ENCODE measurements around the gene SH3GL2.

Gene SH3GL2

DNA sequence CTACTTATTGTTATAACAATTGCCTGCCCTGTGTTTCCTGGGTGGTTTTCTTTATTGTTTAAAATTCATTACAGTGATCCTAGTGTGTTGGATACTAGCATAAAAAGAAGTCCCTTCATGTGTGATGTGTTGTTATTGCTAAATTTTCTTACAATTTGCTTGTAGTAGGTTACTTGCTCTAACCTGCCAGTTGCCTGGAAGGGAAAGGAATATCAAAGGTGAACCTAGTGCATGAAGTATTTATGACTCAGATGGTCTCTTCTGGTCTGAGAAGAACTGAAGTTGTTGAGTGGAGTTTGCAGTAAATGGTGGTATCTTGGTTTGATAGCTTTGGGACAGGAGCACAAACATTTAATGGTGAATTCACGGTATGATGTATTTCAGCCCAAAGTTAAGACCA, 58.0 kb downstream of the SH3GL2 start:
- DNase-seq: no peak
- intact Hi-C loops (cut with DNase I): no loop called here

DNA sequence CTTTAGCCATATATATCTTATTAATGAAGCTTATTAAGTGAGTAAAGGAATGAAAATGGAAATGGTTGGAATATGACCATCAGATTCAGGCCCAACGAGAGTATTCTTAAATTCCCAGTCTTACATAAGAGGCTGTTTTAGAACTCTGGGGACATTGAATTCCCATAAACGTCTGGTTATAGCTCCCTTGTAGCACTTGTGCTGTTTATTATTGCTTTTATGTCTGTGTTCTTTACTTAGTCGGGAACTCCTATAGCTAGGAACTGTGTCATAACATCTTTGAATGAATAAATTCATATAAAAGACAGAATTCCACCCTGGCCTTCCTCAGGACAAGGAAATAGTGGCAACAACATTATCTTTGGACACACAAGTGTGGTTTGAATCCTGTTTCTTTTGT, 58.4 kb downstream of the SH3GL2 start:
- DNase-seq: no peak
- intact Hi-C loops (cut with DNase I): no loop called here

DNA sequence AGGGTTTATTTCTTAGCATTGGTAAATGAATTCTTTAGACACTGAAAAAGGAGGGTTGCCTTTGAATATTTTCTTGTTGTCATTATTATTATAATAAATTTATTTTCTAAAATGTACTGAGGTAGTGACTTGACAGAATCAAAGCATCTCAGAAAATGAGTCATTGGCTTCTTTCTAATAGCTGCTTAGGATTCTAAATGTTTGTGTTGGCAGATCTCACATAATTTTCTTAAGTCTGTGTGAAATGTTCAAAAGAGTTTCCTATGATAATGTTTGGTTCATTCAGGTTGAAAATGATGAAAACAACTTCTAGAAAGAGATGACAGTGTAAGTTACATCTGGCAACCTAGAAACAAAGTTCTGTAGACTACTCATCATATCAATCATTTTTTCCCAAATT, 69.7 kb downstream of the SH3GL2 start:
- intact Hi-C loops (cut with DNase I): no loop called here
- no peak for DNase-seq

DNA sequence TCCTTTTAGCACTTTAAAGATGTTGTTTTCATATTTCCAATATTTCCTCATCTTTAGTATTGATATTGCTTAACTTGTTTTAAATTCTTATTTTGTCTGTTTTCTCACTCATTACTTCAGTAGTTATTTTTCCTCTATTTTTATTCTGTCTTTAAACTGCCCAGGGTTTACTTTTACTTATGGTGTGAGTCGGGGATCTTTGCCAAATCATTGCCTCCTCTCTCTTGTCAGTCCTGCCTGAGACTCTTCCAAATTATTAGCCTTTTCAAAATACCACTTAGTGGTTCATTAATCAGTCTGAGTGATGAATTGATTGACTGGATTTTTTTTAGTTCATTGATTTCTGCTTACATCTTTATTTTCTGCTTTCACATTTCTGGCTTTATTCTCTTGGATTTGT, 72.9 kb downstream of the SH3GL2 start:
- DNase-seq: no peak
- intact Hi-C loops (cut with DNase I): no loop called here

DNA sequence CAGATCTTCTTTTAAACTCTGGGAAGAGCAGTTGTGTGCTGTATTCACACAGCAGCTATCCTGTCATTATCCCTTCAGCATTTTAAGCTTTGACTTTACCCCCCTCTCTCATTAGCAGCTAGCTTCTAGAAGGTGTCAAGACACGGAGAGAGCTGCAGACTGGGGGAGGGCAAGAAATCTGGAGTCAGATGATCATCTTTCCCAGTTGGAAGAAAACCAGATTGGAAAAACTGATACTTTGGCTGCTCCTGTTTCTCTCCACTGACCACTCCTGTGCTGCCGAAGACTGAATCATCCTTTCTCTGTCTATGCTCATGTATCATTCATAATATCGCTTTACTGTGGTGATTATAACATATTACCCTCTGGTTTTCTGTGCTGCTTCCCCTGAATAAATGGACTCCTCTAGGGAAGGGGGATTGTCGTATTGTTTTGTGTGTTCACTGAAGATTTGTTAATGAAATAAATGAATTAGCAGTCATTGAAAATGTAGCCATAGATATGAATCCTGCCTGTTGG, 75.1 kb downstream of the SH3GL2 start:
- no peak for DNase-seq
- intact Hi-C loops (cut with DNase I): no loop called here

DNA sequence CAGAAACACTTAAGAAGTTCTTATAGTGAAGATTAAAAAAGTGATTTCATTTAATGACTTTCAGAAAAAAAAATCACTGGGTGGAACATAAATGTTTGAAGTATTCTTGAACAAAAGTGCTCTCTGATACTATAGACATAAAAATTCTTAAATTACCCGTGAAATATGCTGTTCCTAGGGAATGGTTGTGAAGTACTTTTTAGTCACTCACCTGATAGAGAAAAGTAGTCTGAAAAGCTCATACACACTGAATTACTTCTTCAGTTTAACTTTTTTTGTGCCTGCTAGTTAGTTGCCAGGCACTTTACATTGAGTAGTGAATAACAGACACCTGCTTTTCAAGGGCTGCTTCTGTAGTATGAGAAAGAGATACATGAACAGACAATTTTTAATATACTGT, 78.0 kb downstream of the SH3GL2 start:
- no peak for DNase-seq

DNA sequence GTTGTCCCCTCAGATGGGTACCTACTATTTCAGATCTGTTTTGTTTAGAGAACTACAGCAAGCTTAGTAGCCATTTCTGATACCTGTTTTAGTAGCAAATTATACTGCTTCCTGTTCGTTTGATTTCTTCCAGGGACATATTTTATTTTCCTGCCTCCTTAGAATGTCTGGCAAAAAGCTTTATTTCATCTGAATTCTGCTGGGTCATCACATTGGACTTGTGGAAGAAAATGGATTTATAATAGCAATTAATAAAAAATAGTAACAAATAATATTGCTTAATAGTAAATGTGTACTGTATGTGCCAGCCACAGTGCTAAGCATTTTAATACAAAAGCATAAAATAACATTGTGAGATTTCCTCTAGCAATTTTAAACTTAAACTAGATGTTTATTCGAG, 79.4 kb downstream of the SH3GL2 start:
- DNase-seq: no peak
- intact Hi-C loops (cut with DNase I): no loop called here

More for the DNA sequence above, 78.0 kb downstream of the SH3GL2 start:
- intact Hi-C loops (cut with DNase I): no loop called here

DNA sequence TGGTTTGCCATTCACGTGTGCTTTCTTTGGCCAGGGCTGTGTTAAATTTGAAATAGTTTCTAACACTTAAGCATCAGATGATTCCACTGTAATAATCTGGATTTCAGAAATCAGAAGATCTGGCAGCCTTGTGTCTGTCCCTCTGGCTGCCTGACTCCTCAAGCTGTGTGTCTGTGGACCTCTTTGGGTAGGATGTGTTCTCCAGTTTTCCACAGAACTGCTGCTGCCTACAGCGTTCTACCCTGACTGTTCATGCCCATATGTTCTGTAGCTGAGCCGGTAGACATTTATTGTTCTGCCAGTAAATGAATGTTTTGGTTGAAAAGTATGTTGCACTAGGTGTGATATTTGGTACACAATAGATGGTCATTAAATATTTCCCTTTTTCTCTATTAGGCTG, 81.3 kb downstream of the SH3GL2 start:
- intact Hi-C loops (cut with DNase I): no loop called here
- no peak for DNase-seq

DNA sequence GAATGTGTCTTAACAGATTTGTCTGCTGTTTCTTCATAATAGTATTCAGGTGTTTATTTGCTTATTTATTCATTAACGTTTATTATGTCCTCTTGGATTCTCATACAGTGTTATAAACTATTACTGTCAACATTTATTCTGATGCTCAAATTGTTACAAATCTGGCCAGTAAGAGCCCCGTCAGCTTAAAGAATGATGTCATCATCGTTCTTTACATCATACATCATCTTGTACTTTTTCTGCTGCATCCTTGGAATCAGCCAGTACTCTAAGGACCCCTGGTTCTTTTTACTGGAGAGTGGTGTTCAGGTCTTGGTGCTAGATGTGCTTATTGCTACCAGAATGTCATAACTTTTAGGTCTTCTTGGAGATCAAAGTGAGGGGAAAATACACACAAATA, 86.6 kb downstream of the SH3GL2 start:
- DNase-seq: no peak
- intact Hi-C loops (cut with DNase I): no loop called here

DNA sequence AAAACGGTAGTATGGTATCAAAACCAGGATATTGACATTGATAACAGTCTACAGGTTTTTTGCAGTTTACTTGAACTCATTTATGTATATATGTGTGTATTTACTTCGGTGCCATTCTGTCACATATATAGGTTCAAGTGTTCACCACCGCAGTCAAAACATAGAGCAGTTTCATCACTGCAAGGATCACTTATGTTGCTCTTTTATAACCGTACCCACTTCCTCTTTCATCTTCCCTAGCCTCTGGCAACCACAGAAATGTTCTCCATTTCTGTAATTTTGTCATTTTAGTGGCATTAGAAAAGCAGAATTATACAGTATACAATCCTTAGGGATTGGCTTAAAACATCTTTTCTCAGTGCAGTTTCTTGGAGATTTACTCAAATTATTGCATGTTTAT, 90.3 kb downstream of the SH3GL2 start:
- no peak for DNase-seq
- intact Hi-C loops (cut with DNase I): no loop called here

DNA sequence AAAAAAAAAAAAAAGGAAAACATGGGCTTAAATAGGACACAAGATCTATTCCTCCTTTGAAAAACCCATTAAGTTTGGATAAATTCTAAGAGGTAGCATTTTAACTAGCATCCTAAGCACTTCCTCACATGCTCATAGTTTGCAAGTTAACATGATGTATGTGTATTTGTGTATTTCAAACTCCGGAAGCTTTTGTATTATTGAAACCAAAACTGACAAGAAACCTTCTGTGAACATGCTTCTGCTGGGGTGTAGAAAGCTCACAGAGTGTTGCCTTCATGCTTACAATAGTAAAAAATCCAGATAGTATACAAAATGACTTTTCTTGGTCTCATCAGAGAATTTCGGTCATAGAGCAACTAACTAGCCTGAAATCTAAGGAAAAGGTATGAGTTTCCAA, 103.8 kb downstream of the SH3GL2 start:
- no peak for DNase-seq
- intact Hi-C loops (cut with DNase I): no loop called here

DNA sequence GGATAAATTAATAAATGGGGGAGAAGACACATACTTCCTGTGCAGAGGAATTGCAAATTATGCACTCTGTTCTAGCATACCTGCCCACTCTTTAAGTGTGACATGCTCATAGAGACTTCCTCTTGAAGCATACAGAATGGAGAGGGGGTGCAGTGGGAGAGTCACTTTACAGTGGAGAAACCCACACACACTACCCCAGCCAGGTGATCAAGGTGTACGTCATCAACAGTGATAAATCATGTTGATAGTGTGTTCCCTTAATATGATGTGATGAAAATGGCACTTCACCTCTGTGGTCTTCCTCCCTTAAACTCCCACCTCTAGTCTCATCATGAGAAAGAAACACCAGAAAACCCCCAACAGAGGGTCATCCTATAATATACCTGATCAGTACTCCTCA, 110.0 kb downstream of the SH3GL2 start:
- intact Hi-C loops (cut with DNase I): no loop called here
- peak in 23 of 42 donors; percentile 6 to 68 (median 32) for DNase-seq

DNA sequence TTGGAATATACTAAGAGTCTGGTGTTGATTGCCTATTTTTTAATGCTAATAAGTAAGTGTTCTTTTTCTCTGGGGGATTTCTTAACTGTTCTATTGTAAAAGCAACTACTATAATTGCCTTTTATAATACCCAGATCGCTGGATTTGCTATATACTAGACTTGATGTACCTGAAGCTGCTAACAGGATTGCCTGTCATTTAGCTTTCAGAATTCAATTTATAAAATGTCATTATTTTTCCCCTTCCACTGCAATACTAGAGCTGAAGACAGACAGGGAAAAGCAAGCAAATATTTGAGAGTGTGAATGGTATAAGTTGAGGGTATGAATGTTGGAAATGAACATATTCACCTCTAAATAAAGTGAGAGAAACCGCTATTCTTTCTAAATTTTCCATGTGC, 115.5 kb downstream of the SH3GL2 start:
- no peak for DNase-seq
- intact Hi-C loops (cut with DNase I): no loop called here

DNA sequence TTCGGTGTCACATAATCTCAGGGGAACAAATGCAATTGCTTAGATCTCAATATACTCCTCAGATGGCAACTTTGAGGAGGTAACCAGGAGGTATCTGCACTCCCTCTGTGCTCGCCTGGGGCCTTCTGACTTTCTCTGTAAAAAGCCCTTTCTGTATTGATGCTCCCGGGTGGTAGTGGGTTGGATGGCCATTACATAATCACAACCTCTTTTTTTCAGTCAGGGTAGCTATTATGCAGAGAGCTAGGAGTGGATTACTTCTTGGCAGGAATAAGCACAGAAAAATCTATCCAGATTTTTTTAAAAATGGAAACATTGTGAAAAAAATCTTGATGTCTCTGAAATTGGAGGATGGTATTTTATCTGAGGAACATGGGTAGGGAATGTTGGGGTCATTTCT, 116.6 kb downstream of the SH3GL2 start:
- intact Hi-C loops (cut with DNase I): no loop called here
- peak in 4 of 42 donors; percentile 7 to 43 (median 24) for DNase-seq

DNA sequence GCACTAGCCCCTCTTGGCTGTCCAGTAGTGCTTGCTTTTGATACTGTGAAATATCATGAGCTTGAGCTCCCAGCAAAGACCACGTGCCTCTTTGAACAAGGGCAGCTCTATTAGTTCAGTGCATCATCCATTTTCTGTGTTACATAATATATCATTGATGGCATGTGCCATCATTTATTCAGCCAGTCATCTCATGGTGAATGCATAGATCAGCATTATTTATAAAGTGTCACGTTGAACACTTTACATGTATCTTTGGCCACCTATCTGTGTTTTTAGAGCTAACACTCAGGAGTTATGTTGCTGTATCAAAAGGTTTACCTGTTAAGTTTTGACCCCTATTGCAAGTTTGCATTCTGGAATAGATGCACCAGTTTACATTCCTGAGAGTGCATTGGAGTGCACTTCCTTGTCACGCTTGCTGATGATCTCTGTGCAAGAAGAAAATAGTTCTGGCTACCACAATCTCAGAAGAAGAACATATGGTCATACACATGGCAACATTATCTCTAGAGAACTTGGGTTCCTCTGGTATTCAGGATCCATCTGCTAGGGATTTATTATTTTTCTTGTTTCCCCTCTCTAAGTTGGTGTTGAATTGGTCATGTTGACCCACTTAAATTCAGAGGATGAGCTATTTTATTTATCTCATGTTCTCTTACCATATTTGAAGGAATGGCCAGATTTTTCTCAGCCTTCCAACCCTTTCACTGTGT, 120.9 kb downstream of the SH3GL2 start:
- DNase-seq: no peak
- intact Hi-C loops (cut with DNase I): no loop called here

DNA sequence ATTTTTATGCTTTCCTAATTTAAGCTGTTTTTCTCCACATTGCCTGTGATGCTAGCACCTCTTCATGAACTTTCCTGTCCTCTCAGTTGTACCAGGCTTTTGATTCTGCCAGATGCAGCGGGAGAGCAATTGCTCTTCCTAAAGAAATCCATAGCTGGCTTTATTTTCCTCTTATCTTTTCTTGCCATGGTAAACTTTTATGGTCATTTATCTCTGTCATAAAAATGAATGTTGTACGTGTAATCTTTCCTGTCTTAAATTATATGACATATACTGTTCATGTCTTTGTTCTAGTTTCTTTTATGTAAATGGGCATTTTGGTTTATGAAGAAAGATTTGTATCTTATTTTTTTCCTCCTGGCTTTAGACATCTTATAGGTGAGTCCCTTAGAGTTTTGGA, 127.5 kb downstream of the SH3GL2 start:
- intact Hi-C loops (cut with DNase I): no loop called here
- no peak for DNase-seq

DNA sequence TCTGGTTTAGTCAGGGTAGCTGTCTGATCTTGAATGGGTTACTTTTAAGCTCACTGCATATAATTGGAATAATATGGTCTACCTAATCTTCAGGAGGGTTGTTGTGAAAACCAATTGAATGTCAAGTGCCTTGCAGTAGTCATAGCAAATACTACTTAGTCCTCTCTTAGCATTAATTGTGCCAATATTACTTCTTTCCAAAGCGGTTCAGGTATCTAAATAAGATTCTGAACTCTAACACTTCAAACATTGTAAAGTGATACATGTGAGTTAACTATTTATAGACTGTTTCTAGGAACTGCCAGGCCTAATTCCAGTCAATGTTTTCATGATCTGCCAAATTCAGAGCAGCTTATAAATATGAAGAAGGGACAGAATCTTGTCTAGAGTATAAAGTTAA, 140.2 kb downstream of the SH3GL2 start:
- intact Hi-C loops (cut with DNase I): no loop called here
- DNase-seq: no peak

DNA sequence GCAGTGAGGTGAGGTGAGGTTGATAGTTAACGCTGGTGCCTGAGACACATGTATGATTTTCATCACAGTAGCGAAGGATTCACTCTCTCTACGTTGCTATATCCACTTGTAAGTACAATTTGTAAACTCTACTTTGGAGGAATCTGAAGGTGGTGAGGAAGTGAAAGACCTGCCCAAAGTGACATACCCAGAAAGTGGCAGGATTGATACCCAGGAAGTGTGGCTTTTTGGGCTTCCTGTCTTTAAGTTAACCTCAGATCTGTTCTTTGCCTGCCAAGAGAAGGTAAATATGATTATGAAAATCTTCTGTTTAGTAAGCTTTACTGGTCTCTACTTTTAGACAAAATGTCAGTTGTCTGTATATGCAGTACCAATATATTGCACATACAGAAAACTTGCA, 143.1 kb downstream of the SH3GL2 start:
- no peak for DNase-seq
- intact Hi-C loops (cut with DNase I): no loop called here

DNA sequence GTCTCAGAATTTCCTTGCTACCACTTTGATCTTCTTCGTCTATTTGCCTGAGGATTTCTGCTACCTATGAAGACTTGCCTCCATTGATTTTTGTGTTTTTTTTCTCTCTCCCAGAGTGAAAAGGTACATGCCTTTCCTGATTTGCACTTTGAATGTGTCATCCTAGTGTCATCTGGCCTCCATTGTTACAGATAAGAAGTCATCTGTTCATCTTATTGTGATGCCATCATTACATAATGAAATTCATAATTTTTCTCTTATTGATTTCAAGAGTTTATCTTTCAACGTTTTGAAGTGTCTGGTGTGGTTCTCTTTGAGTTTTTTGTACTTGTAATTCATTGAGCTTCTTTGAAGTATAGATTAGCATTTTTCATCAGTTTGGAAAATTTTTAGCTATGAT, 144.8 kb downstream of the SH3GL2 start:
- intact Hi-C loops (cut with DNase I): no loop called here
- DNase-seq: no peak

DNA sequence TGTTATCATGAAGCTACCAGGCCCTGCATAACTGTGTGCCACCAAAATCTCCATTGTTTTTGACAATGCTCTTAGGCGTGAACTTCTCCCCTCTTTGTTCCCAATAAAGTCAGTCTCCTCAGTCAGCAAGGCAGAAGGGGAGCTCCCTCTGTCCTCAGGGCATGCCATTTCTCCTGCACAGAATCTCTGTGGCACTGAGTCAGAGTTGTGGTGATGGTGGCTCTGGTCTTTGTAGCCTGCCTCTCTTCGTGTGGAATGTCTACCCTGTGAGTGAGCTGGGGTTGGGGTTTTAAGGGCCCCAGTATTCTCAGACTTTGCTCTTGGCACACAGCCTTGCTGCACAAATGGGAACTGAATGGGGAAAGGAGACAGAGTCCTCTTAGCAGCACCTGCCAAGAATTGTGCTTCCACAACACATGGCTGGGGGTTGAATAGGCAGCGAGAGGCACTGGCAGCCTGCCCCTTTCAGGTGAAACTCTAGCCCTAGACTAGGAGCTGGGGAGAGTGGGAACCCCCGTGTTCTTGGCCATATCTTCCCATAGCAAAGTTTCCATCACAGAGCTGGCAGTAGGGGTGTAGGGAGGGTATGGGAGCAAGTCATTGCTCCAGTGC, 146.6 kb downstream of the SH3GL2 start:
- DNase-seq: no peak
- intact Hi-C loops (cut with DNase I): no loop called here

DNA sequence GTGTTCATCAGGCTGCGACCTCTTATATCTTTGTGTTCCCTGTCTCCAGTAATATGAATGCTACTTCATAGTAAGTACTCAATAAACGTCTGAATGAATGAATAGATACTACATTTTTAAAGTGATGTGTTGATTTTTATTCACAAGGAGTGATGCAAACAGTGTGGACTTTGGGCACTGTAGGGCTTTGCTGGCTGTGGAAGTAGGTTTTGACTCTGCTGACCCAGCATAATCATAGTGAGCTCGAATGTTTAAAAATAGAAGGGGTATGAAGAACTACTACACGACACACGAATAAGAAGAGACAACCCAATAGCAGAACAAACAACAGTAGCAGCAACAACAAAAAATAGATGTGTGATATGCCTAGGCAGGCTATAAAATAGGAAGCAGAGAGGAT, 147.4 kb downstream of the SH3GL2 start:
- intact Hi-C loops (cut with DNase I): no loop called here
- DNase-seq: no peak

Data from head of caudate nucleus (tissue), 42 donors.